ENCODE results near the gene TMEM167A. TPM values are rescaled to one million over a fixed set of nuclear protein-coding genes. Genes with fewer than 3 reads are reported as not detected.

The TMEM167A gene
- total RNA-seq, 1 experiment from 2014 or later = 139 TPM

- no peak overlapping the region for H3K27ac Mint-ChIP-seq
- DNase-seq = no peak
- Histone ChIP-seq H3K4me2 (ENCODE audit: insufficient read depth, insufficient read length, low read length) (no peak overlapping the region), H3K27ac (ENCODE audit: insufficient read length, low read depth, low read length) (no peak overlapping the region), H3K4ac (ENCODE audit: low read depth, low read length) (no peak overlapping the region), H4K8ac (replicated peaks; ENCODE audit: insufficient read length, low read depth, low read length) (no peak overlapping the region), H3K56ac (ENCODE audit: insufficient read length, low read depth, low read length) (no peak overlapping the region), H2BK5ac (ENCODE audit: insufficient read length, low read length) (no peak overlapping the region), H3K23ac (ENCODE audit: insufficient read length, low read depth, low read length) (no peak overlapping the region), H3K4me1 (ENCODE audit: insufficient read depth, low read length) (peaks cover 2% of the 10 kb centered on the region; the same call in 1 of the 2 replicates), H3K18ac (ENCODE audit: insufficient read length, low read depth, low read length) (no peak overlapping the region), H4K20me1 (ENCODE audit: control insufficient read depth, insufficient read depth, insufficient read length) (no peaks in the 10 kb centered on the region), H2BK120ac (ENCODE audit: low read depth, low read length, poor library complexity, severe bottlenecking) (no peak overlapping the region), H3K79me2 (ENCODE audit: insufficient read depth, low read length) (no peaks in the 10 kb centered on the region), H2AK5ac (ENCODE audit: insufficient read length, low read length) (no peak overlapping the region), H3K27me3 (ENCODE audit: insufficient read depth, low read length) (no peaks in the 10 kb centered on the region), H3K9ac (ENCODE audit: extremely low read depth, insufficient read length, low read length) (no peak overlapping the region), H4K5ac (ENCODE audit: insufficient read length, low read depth, low read length) (no peak overlapping the region), H3K23me2 (ENCODE audit: insufficient read length, low read depth, low read length, poor library complexity, severe bottlenecking) (no peaks in the 10 kb centered on the region), H2BK20ac (ENCODE audit: low read depth, low read length, poor library complexity, severe bottlenecking) (no peak overlapping the region), H4K91ac (ENCODE audit: insufficient read length, low read depth, low read length) (no peak overlapping the region), H3T11ph (ENCODE audit: low read length) (no peak overlapping the region), H3K9me3 (ENCODE audit: control insufficient read depth, low read depth, low read length) (no peaks in the 10 kb centered on the region), H2BK15ac (ENCODE audit: low read depth, low read length) (no peak overlapping the region), H2AFZ (ENCODE audit: low read length) (no peak overlapping the region), H3K14ac (ENCODE audit: insufficient read depth, low read length) (no peak overlapping the region), H3K79me1 (ENCODE audit: insufficient read depth, low read depth, low read length, poor library complexity, severe bottlenecking) (no peaks in the 10 kb centered on the region), H2BK12ac (ENCODE audit: insufficient read length, low read depth, low read length) (no peak overlapping the region)
- no peak overlapping the region for H3K4me3 Mint-ChIP-seq
- no peaks in the 10 kb centered on the region; the same call in 1 of the 2 replicates for H3K27me3 Mint-ChIP-seq (ENCODE audit: low read depth)
- TF ChIP-seq CTCF (conservative IDR thresholded peaks at IDR 0.05) = no peak
- H3K4me1 Mint-ChIP-seq = peaks cover 30 to 32% of the 10 kb centered on the region in 2 experiments
- no peaks in the 10 kb centered on the region; a peak in 2 of 7 replicates for H3K36me3 Mint-ChIP-seq (ENCODE audit: insufficient read depth in 1 of 3, low read depth in 3 of 3)
- WGBS (ENCODE audit: extremely low coverage, insufficient read length, low lambda C conversion rate) = no CpG with 5 or more reads among the region's 2 CpGs
- no peaks in the 10 kb centered on the region for H3K9me3 Mint-ChIP-seq
Measured at GRCh38 chr5:83029912-83030311, 47.3 kb downstream of the TMEM167A start.
